ENCODE data around the gene SHBG.

DNA sequence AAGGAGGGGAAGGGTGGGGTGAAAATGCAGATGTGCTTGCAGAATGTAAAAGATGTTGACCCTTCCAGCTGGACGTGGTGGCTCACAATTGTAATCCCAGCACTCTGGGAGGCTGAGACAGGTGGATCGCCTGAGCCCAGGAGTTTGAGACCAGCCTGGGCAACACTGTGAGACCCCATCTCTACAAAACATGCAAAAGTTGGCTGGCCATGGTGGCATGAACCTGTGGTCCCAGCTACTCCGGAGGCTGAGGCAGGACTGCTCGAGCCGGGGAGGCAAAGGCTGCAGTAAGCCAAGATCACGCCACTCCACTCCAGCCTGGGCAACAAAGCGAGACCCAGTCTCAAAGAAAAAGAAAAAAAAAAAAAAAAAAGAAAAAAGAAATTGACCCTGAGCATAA is 38.5 kb downstream of the SHBG start:
- TF ChIP-seq POLR2A (IDR thresholded peaks at IDR 0.05): no peak
- TF ChIP-seq CTCF (IDR thresholded peaks at IDR 0.05): no peak
- TF ChIP-seq EP300 (IDR thresholded peaks at IDR 0.05): no peak
- TF ChIP-seq POLR2AphosphoS5 (IDR thresholded peaks at IDR 0.05): no peak

All from upper lobe of left lung (tissue), 4 donors.